Measurements from ENCODE around the gene NFKBIE. TPM values are rescaled to one million over a fixed set of nuclear protein-coding genes. Genes with fewer than 3 reads are reported as not detected.

The NFKBIE gene
- total and polyA plus RNA-seq, 9 of the 15 experiments (the other 6 are each of a cell fraction or from before 2014, with no cell fraction given) = 2.1 to 16.4 (median 11.7) TPM

- POLR2A ChIA-PET = interaction anchor here (0.7 to 1.6 kb wide), 2 partner anchors 14 to 32 kb away, joined by 3 to 4 read pairs; partner anchors contain the start of gene HSP90AB1
- no peaks in the 10 kb centered on the region for H3K27me3 ChIP-seq (ENCODE audit: control insufficient read depth in 2 of 2, insufficient read depth in 2 of 2, low read length in 2 of 2)
- H3K79me2 ChIP-seq (ENCODE audit: control insufficient read depth, insufficient read depth, low read length) = no peaks in the 10 kb centered on the region
Measured at GRCh38 chr6:44214307-44214706, 51.0 kb downstream of the NFKBIE start.

DNA sequence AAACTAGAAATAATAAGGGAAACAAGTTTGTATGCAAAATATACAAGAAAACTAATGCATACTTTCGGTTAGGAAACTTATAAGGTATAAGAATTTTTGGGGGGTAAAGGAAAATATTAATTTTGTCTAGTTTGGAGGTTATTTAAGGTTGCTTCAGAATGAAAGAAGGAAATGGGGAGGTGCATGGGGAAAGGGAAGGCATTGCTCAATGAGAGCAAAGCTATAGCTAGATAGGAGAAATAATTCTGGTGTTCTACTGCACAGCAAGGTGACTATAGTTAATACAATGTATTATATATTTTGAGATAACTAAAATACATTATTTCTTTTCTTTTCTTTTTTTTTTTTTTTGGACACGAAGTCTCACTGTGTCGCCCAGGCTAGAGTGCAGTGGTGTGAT, 54.1 kb downstream of the NFKBIE start:
- Histone ChIP-seq H3K27me3 (ENCODE audit: control insufficient read depth in 2 of 2, insufficient read depth in 2 of 2, low read length in 2 of 2) (no peaks in the 10 kb centered on the region), H3K4me1 (replicated peaks in 1 of 2; ENCODE audit: control insufficient read depth in 2 of 2, insufficient read depth in 2 of 2, low read length in 2 of 2) (peaks cover 7 to 8% of the 10 kb centered on the region in 2 experiments; a peak in 4 of 5 replicates), H3K4me3 (no peak overlapping the region), H3K9ac (ENCODE audit: insufficient read depth in 1 of 2, low read depth in 2 of 2, low read length in 2 of 2) (no peak overlapping the region), H3K9me3 (replicated peaks; ENCODE audit: control insufficient read depth, insufficient read depth, low read depth, low read length) (no peaks in the 10 kb centered on the region), H4K20me1 (replicated peaks; ENCODE audit: control insufficient read depth, insufficient read depth, low read length) (no peaks in the 10 kb centered on the region), H2AFZ (ENCODE audit: low read depth, low read length) (no peak overlapping the region), H3K36me3 (ENCODE audit: control insufficient read depth, insufficient read depth, low read length) (no peaks in the 10 kb centered on the region), H3K9me1 (ENCODE audit: control insufficient read depth, insufficient read depth, low read length) (no peaks in the 10 kb centered on the region), H3K79me2 (ENCODE audit: control insufficient read depth, insufficient read depth, low read length) (no peaks in the 10 kb centered on the region), H3K27ac (ENCODE audit: extremely low read depth, low read depth, low read length) (no peak overlapping the region), H3K4me2 (ENCODE audit: insufficient read depth, low read length) (no peak overlapping the region)
- ATAC-seq (no peak), FAIRE-seq (no peak), DNase-seq (ENCODE audit: extremely low read depth in 1 of 4, low spot score in 3 of 4) (no peak)
- intact Hi-C loops (cut with micrococcal nuclease) = no loop called here
- POLR2A ChIA-PET = interaction anchor here (0.6 to 2.9 kb wide), 2 partner anchors 36 to 212 kb away, joined by 3 to 16 read pairs; partner anchors contain the start of gene HSP90AB1
- CTCF ChIA-PET (ENCODE audit: low intra/inter-chr PET ratio) = no interaction called here
- in situ Hi-C loops (cut with MboI) = no loop called here
- BruUV-seq (replicated peaks) = no TSS peak
- WGBS (ENCODE audit: insufficient coverage, low coverage, missing lambda C conversion rate) = 35% methylated on average over 2 of the region's 3 CpGs
- TF ChIP-seq CEBPB (tag; IDR thresholded peaks at IDR 0.05) = peak; percentile 64; the same call in 1 of the 2 replicates
- TF ChIP-seq HDAC3 (IDR thresholded peaks at IDR 0.05; ENCODE audit: borderline replicate concordance, partially characterized antibody) = no peak
- no peak for TF ChIP-seq IRF2 (CRISPR knock-in tag; IDR thresholded peaks at IDR 0.05)
- no peak for TF ChIP-seq RNF219 (CRISPR knock-in tag; IDR thresholded peaks at IDR 0.05)
- no peak for TF ChIP-seq TCF3 (CRISPR knock-in tag; IDR thresholded peaks at IDR 0.05)

More at GRCh38 chr6:44214307-44214706, 51.0 kb downstream of the NFKBIE start:
- Histone ChIP-seq H3K9me1 (ENCODE audit: control insufficient read depth, insufficient read depth, low read length) (no peaks in the 10 kb centered on the region), H4K20me1 (replicated peaks; ENCODE audit: control insufficient read depth, insufficient read depth, low read length) (no peaks in the 10 kb centered on the region), H3K4me3 (no peak overlapping the region), H3K4me2 (ENCODE audit: insufficient read depth, low read length) (no peak overlapping the region), H3K27ac (ENCODE audit: extremely low read depth, low read depth, low read length) (no peak overlapping the region), H3K9me3 (replicated peaks; ENCODE audit: control insufficient read depth, insufficient read depth, low read depth, low read length) (no peaks in the 10 kb centered on the region), H3K36me3 (ENCODE audit: control insufficient read depth, insufficient read depth, low read length) (no peaks in the 10 kb centered on the region), H3K4me1 (replicated peaks in 1 of 2; ENCODE audit: control insufficient read depth in 2 of 2, insufficient read depth in 2 of 2, low read length in 2 of 2) (peaks cover 24 to 26% of the 10 kb centered on the region in 2 experiments), H3K9ac (ENCODE audit: insufficient read depth in 1 of 2, low read depth in 2 of 2, low read length in 2 of 2) (no peak overlapping the region), H2AFZ (ENCODE audit: low read depth, low read length) (no peak overlapping the region)
- CTCF ChIA-PET (ENCODE audit: low intra/inter-chr PET ratio) = no interaction called here
- DNase-seq (ENCODE audit: extremely low read depth in 1 of 4, low spot score in 3 of 4) = no peak
- TF ChIP-seq ZNF583 (CRISPR knock-in tag; IDR thresholded peaks at IDR 0.05) (no peak), BCOR (IDR thresholded peaks at IDR 0.05) (peak; percentile 49), ZFP36 (IDR thresholded peaks at IDR 0.05; ENCODE audit: low read depth, low read length, partially characterized antibody) (peak; percentile 56), RFX5 (IDR thresholded peaks at IDR 0.05; ENCODE audit: low read depth, low read length) (no peak), PRPF4 (IDR thresholded peaks at IDR 0.05; ENCODE audit: insufficient read depth, low read depth, low read length, poor library complexity, severe bottlenecking) (no peak), RBM25 (IDR thresholded peaks at IDR 0.05; ENCODE audit: low read depth, low read length, severe bottlenecking) (peak; percentile 72)
- intact Hi-C loops (cut with micrococcal nuclease) = no loop called here
- no peak for ATAC-seq
- no TSS peak for BruUV-seq (replicated peaks)
- 25% methylated on average over 6 of the region's 6 CpGs for WGBS (ENCODE audit: insufficient coverage, low coverage, missing lambda C conversion rate)
- in situ Hi-C loops (cut with MboI) = no loop called here
- no peak for FAIRE-seq
